Activated CD4-positive, alpha-beta T cell treated with anti-CD3 and anti-CD28 coated beads for 4 hours (primary cell): ENCODE data around the gene STK17B.
A peak's percentile ranks its signal among the peaks of the same experiment; 100 is the strongest.
"Not testable (repeated sequence)": the region's sequence is repeated elsewhere in the genome, so short reads cannot be mapped to it uniquely, and the experiment has no call there.

Source experiments
- DNase-seq, 2 donors: peaks; one replicate each; pipeline ENCODE4 v3.0.0-alpha.2; 2020

STK17B gene

GRCh38 chr2:196171248-196171871 is at the start of gene STK17B:
TSS of gene STK17B (minus strand) at chr2:196171578. CDS start at chr2:196163383, 8,195 bp downstream.
- DNase-seq: peak; percentile 98

DNA sequence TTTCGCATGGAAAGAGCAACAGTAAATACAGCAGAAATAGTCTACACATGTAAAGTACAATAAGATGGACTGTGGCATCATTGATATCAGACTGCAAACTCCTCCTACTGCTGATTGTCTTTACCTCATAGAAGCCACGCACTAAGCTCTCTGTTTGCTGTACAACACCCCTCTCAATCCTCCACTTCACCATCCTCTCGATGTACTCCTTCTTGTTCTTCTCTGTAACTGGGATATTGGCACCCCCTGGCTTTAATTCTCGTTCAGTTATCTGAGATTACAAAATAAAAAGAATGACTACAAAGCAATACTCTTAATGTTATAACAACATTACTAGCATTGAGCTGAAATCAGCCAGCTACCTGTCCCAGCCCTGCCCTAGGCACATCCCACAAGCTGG is 49.3 kb upstream of the STK17B start:
- no peak for DNase-seq

GRCh38 chr2:196219671-196220070 is 48.3 kb upstream of the STK17B start:
- no peak for DNase-seq

GRCh38 chr2:196218106-196218505 is 46.7 kb upstream of the STK17B start:
- no peak for DNase-seq

DNA sequence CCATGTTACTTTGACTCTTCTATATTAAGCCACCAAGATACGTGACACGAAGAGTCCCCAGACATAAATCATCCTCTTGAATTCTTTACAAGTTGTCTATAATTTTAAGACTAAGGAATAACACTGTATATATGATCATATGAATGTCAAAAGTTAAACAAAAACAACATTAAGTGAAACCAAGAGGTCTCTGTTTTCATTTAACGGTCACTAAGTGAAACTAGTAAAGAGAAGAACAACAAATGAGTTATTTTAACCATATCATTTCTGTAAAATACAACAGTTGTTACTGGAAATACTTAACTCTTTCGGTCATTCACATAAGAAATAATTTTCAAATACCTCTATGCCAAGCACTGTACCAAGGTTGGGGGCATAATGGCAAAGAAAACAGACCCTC is 45.7 kb upstream of the STK17B start:
- no peak for DNase-seq

- no peak for DNase-seq
Measured at GRCh38 chr2:196215376-196215775, 44.0 kb upstream of the STK17B start.

DNA sequence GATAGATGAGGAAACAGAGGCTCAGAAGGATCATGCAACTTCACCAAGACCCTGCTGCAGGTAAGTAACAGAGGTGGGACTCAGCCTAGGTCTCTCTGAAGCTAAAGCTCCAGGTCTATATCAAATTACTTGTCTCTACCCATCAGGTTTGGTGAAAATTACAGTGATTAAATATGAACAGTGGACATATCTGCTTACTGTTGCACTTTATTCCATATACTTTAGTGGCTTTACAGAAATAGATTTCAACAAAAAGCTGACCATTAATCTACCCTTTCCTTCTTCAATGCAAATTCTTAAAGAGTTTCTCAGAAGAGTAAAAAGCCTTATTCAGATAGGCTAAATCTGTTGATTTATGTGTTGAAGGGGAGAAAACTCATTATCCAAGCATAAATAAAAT is 42.8 kb upstream of the STK17B start:
- no peak for DNase-seq

DNA sequence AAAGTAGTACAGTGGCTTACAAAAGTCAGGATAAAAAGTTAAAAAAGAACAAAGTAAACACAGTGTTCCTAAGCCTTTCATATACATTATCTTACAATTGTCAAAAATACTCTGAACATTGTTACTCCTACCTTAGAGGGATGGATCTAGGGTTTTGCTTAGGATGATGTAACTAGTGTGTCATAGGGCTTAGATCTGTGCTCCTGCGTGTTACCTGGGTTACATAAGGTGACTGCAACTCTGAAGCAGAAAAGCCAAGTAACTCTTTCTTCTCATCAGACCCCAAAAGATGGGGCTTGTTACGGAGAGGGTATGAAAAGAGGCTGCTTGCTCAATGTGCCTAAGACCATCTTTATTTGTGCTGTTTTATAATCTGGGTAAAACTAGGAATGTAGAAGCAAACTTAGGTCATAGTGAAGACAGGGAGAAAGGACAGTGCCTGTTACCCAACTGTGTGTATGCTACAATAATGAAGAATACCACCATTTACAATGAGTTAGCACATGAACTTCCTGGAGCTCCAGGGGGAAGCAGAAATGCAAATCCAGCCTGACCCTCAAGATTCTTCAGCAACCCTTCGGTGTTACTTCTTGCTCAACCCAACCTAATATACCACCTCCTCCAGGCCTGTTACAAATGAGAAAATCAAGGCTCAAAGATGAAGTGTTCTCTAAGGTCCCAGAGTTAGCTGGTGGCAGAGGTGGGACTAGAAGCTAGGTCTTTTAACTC is 42.0 kb upstream of the STK17B start:
- DNase-seq: no peak

DNA sequence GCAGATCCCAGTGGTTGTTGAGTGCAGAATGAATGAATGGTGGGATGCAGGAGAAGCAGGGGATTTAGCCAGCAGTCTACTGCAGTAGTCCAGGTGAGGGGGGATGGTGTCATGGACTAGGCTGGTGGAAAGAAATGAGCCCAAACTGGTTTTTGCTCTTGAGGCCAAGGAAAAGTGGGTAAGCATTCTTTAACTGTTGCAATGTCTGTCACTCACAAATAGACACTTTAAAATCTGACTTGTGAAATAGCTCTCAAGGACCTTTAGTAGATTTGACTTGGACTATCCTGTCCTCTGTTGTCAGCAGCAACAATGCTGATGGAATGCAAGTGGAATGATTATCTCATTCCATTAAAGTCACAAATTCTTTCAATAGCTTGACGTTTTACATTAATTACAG is 37.5 kb upstream of the STK17B start:
- DNase-seq: no peak

DNA sequence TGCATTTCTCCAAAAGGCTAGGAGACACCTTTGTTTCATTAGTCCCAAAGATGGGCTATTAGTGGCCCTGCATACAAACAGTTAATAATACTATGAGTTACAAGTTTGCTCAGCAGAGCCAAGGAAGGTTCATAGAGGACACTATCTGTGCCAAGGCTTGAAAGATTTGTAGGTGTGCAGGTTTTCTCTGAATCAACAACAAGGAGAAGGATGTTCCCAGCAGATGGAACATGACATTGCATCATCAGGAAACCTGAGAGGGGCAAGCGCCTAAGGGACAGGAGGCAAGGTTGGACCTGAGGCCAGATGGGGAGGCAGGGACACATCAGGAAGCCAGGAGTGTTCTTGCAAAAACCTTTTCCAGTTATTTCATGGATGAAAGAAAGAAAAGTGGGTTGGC is 35.4 kb upstream of the STK17B start:
- no peak for DNase-seq

- DNase-seq: no peak
Measured at GRCh38 chr2:196205881-196206435, 34.6 kb upstream of the STK17B start.

DNA sequence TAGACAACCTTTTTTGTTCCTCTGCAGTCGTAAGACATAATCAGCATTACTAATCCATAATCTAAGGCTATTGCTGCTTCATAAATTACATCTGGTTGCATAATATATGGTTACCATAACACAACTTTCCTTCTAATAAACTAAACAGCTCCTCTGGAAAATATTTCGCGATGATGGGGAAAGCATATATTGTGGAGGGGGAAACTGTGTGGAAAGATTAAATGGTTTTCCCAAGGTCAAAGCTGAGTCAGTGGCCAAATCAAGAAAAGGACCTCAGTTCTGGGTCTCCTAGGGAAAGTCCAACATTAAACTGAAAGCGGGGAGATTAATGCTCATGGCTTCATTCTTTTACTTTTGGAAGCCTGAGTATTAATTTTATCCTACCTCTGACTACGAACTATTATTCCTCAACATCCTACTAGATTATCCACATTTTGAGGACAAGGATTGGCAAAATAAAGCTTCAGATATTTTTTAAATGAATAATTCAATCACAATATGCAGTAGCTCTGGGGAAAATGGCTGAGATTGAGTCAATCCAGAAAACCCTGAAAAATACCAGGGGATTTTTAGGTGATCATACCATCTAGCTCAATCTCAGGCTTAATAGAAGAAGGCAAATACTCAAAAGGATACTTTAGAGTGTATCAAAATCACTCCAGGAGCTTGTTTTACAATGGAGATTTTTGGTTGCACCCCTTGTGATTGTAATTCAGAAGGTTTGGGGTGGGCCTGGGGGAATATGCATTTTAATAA is 33.8 kb upstream of the STK17B start:
- DNase-seq: no peak

DNA sequence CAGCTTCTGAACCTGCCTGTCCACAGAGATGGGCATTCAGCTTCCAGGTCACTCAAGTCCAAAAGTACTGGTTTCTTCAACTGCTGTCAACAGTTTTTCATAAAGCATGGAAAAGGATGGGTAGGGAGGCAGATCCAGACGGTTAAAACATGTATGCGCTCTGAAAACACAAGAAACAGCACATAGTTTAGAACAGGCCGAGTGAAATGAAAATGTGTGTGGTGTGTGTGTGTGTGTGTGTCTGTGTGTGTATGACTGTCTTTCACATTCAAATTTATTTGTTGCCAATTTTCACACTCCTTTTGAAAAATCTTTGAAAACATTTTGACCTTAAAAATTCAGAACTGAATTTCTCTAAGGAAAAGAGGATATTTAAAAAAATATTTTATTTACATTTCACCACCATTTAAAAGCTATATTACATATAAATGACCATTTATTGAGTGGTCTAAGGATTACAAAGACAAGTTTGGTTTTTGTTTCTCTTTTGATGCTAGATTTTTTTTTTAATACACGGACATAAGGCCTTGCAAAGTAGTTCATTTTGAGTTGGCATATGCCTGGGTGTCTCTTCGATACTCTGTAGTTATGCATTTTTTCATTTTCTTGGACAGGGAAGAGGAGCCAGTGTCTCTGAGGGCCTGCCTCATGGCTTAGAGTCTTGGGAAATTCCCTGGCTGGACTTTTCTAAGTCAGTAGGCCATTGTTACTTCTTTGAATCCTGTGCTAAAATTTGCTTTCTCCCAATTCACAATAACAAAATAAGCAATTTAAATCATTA is 30.0 kb upstream of the STK17B start:
- DNase-seq: no peak

- DNase-seq: peak in 1 of 2 donors; percentile 19
Measured at GRCh38 chr2:196200557-196200956, 29.2 kb upstream of the STK17B start.

DNA sequence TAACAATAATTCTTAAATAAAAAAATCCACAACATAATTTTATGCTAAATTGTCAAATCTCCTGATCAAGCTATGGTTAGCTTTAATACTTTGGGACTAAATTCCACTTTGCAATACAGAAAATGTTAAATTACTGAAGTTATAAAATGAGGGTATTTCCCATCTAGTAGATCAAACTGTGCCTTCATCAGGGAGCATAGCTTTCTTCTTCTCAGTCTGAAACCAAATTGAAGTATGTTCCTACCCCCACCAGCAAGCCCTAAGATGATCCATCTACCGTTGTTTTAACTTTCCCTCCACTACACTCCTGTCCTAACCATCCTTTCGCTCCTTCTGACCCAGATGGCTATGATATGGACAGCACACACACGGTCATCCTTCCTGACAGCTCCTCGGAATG is 24.4 kb upstream of the STK17B start:
- DNase-seq: no peak

DNA sequence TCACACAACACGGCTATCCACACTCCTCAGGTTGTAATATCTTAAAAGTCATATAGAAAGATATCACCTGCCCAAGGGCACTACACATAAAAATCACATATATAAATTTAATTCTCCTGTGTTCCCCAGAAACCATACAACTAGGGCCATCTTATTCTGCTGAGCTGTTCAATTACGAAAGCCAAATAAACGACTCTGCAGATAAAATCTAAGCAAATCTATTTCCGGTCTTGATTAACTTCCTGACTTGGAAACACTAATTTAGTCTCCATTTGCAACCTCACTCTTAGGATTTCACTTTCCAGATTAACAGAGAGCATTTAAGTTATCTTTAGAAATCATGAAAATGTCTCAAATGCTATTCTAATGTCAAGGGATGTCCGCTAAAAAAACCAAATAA is 23.9 kb upstream of the STK17B start:
- DNase-seq: no peak

DNA sequence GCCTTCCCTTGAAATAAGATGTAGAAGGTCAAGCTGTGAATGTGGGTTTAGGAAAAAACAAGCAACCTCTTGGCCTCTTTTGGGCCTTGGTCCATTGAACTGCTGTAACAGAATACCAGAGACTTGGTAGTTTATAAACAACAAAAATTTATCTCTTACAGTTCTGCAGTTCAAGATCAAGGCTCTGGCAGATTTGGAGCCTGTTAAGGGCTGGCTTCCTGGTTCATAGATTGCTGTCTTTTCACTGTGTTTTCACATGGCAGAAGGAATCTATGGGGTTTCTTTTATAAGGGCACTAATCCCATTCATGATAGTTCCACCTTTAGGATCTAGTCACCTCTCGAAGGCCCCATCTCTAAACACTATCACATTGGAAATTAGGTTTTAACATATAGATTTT is 20.2 kb upstream of the STK17B start:
- no peak for DNase-seq

DNA sequence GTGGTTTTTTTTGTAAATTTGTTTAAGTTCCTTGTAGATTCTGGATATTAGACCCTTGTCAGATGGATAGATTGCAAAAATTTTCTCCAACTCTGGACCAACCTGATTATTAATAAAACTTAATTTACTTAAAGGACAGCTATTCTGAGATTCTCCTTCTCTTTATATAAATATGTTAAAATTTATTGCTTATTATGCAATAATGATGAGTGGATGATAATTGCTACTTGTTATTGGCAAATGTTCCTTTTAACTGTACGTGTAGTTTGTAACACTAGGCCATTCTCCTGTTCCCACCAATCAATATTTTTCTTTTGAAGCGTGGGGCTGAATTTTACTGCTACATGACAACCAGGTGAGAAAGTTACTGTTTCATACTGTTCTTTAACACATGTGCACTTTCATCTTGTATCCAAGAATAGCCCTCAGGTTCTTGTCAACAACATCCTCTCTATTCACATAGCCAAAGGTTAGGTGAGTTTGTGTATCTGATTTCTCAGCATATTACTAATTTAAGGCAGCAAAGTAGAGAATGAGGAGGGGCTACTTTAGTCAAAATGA is 16.6 kb upstream of the STK17B start:
- DNase-seq: no peak

GRCh38 chr2:196187175-196187700 is 15.9 kb upstream of the STK17B start:
- DNase-seq: not testable (repeated sequence)

DNA sequence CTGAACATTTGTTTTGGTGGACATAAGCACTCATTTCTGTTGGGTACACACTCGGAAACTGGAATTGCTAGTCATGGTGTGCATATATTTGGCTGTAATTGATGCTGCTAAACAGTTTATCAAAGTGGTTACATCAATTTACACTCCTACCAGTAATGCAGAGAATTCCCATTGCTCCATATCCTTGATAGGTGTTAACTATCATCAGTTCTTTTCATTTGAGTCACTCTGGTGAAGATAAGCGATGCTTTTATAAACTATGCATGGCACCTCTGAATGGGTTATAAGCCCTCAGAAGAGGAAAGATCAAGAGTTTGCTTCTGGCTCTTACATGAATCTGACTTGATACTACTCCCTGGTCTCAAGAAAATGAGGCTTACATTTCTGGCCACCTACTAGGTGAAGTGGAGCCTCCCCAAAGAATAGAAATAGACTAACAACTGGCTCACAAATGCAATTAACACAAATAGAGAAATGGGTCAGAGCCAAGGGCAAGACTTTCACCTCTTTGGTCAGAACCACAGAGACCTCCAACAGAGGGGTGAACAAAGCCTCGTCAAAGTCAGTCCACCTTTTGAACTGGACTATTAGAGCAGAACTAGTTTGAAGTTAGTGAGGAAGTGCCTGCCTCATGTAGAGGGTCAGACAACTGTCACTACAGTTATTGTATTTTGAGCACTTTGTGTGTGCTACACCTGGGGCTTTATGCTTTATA is 15.0 kb upstream of the STK17B start:
- no peak for DNase-seq

GRCh38 chr2:196184921-196185320 is 13.5 kb upstream of the STK17B start:
- DNase-seq: no peak
